NCI-H146 treated with DMSO at 0.1 percent for 48 hours (cell line): ENCODE results near the gene CDKN2B.
"Not testable (repeated sequence)": the region's sequence is repeated elsewhere in the genome, so short reads cannot be mapped to it uniquely, and the experiment has no call there.

ENCODE experiments used
- DNase-seq: peaks from one replicate; lab custom pipeline; 2025; ENCODE audit not compliant: unreplicated experiment; lab: John Stamatoyannopoulos, UW

Gene CDKN2B

GRCh38 chr9:22008717-22009505 lies at the start of gene CDKN2B:
CDKN2B (minus strand) TSS chr9:22009305; CDS start chr9:22008953, 352 bp downstream.
- DNase-seq = peak; percentile 95

GRCh38 chr9:22057972-22058371 lies 48.9 kb upstream of the CDKN2B start:
- DNase-seq = not testable (repeated sequence)

- no peak for DNase-seq
Observed at GRCh38 chr9:22056402-22056801, 47.3 kb upstream of the CDKN2B start.

GRCh38 chr9:22055090-22055489 lies 46.0 kb upstream of the CDKN2B start:
- DNase-seq = no peak

GRCh38 chr9:22054529-22054928 lies 45.4 kb upstream of the CDKN2B start:
- DNase-seq = no peak

- DNase-seq = no peak
Observed at GRCh38 chr9:22054076-22054475, 45.0 kb upstream of the CDKN2B start.

DNA sequence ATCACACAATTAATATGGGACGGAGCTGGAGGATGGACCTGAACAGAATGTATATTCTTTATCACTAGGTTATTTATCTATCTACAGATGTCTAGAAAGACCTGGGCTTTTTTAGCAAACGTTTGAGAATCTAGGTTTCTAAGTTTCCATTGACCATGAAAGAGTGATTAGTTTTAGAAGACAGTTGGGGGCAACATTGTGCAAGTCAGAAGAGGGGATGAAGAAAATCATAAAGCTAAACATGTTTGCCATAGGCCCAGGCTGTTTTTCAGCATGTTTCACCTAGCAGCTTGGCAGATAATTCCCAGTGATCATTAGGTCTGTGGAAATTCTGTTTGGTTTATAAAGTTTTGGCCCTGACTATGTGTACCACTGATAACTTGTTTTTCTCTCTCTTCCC lies 44.1 kb upstream of the CDKN2B start:
- DNase-seq = no peak

DNA sequence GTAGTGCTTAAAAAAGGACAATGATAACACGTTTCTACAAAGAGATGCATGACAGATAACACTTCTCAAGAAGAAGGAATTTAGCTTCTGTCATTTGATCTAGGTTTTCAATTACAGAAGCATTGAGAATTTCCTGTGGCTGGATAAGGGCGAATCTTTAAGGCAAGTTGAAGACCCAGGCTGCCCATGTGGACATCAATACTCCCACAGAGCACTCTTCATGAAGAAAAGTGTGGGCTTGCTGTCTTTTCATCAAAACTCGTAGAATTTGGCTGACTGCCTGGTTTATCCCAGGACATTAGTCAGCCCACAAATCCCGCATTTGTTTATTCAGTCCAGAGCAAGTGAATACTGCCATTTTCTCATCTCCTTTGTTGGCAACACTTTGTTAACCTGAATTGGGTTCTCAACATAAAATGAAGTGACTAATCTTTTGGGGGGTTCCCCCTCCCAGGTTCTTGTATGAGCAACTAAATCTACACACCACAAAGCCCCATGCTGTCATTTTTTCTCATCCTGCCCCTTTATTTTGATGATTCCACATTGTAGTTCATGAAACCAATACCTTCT lies 43.4 kb upstream of the CDKN2B start:
- DNase-seq = no peak

DNA sequence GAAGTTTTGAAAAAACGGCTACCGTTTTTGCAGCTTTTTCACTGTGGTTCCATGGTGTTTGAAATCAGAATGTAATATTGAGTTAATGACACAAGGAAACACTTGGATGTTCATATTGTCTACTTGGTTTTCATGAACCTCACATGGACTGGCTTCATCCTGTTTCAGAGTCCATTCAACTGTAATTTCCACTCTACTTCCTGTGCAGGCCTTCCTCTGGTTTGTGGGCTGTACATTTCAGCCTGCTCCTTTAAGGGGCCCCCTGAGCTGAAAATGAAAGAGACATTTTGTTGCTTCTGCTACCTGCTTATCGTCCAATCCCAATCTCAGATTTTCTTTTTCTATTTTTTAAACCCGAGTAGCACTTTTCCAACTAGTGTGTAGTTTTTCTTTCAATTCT lies 41.8 kb upstream of the CDKN2B start:
- no peak for DNase-seq

DNA sequence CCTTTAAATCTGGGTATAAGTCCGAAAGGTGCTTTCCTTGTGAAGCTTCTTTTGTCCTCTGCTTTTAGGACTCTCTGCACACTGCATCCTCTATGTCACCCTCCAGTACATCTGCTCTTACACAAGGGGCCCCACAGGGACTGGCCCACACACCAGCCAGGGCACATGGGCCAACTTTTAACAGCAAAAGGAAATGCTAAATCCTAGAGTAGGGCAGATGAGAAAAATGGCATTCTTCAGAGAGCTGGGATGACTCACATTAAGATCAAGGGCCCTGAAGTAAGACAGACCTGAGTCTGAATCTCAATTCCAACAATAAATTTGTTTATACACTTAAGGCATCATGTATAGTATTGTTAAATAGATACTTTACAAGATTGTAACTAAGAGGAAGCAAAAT lies 40.3 kb upstream of the CDKN2B start:
- DNase-seq = no peak

DNA sequence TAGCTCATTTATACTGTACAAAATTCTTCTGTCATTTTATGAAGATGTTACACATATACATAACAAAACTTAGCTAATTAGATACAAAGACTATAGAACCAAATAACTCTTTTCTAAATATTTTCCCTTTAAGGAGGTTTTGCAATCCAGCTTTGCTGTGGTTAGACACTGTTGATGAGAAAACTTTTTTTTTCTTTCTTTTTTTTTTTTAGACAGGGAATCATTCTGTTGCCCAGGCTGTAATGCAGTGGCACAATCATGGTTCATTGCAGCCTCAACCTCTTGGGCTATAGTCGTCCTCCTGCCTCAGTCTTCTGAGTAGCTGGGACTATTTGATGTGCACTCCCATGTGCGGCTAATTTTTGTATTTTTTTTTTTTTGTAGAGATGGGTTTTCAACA lies 38.5 kb upstream of the CDKN2B start:
- no peak for DNase-seq

- DNase-seq = no peak
Observed at GRCh38 chr9:22046243-22046885, 37.3 kb upstream of the CDKN2B start.

DNA sequence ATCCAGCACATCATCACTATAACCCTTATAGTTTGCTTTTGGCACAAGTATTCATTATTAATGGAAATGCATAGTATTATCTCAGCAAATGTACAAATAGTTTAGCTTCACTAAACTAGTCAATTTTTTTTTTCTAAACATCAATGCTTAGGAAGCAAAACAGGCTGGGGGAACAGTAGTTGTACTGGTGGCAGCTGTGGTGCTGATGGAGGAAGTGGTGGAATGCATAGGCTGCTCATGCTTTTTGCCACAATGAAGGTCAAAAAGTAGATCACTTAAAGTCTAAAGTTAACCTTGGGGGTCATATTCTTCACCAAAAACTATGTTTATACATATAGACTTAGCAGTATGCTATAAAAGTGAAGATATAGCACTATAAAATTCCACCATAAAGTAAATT lies 36.3 kb upstream of the CDKN2B start:
- no peak for DNase-seq

DNA sequence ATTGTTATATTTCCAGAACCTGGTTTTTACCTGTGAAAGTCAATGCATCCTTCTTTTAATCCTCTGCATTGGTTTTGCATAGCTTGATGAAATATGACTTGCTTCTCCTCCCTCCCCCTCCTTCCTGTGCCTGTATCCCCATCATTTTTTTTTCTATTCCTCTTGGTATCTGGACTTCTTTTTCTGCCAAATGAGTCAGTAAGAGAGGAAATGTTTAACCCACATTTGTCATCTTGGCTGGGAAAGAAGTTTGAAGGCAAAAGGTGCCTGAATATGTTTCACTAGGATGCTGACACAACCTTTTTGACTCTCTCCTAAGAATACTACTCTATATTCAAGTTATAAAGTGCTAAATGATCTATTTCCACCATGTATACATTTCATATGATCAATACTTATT lies 35.5 kb upstream of the CDKN2B start:
- DNase-seq = no peak

DNA sequence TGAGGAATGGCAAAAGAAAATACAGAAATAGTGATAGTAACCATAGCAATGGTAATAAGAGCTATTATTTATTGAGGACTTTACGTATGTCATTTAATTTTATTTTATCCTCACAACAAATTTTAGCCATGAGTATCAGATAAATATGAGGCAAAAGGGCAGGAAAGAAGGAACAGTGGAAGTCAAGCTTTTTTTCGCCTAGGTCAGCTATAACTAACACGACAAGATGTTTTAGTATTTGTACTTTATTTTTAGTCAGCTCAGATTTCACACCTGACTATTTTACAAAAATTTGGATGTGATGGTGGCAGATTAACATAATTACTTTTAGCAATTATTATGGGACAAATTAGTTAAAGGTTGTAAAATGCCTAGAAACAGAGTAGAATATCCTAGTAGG lies 34.8 kb upstream of the CDKN2B start:
- no peak for DNase-seq

DNA sequence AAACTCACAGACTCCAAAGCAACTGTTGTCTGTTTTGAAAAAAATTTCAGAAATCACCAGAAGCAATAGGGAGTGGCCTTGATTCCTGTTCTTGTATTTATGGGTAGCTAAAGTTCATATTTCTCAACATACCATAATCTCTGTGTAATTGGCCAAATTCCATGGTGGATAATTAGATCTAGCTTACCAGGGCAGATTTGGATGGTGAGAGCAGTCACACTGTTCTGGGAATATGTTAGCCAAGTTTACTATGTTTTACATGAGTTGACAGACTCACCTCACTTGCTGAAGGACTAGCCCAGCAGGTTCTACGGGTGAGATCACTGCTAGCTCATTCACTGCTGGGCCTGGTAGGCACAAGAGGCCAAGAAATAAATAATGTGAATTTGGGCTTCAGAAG lies 32.7 kb upstream of the CDKN2B start:
- DNase-seq = no peak

DNA sequence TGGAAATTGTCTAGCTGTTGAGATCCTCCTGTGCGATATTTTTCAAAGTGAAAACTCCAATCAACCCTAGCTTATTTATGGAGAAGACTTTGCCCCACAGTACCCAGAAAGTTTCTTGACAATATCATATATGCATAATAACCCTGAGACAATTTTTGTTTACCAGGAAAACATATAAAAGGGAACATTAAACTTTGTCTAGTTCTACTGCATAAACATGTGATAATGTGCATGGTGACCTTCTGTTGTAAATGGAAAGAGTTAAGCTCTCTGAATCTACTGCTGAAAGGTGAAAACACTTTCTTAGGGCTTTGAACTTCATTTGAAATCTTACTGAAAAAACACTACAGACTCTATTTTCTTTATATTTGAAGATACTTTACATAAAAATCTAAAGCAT lies 32.2 kb upstream of the CDKN2B start:
- DNase-seq = no peak

DNA sequence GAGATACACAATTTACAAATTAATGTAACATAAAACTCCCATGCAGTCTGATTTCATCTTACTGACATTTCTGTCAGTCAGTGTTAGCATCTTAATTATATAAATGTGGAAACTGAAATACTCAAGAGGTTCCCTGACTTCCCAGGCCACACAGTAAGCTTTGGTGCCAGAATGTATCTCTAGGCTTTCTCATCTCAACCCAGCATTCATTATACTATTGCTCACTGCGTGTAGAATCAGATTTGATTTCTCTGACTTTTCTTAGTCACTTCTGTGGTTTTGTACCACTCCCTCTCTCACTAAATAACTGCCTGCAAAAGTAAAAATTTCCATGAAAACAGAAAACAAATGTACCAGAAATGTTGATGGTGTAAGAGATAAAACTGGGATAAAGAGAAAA lies 31.7 kb upstream of the CDKN2B start:
- DNase-seq = no peak

DNA sequence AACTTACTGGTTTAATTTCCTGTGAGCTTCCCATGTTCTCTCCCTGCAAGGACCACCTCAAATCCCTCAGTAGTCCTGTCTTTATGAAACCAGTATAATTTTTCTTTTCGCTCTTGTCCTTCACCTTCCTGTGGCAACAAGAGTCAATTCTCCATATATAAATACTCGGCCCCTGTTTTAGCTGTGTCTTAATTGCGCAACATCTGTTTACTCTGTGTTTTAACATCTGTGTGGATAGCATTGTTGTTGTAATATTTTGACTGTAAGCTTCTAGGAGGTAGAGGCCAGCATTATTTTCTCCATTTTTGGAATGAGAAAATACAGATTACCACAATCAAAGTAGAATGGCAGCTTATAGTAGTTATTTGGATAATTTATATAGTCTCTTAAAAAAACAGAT lies 30.2 kb upstream of the CDKN2B start:
- DNase-seq = no peak

DNA sequence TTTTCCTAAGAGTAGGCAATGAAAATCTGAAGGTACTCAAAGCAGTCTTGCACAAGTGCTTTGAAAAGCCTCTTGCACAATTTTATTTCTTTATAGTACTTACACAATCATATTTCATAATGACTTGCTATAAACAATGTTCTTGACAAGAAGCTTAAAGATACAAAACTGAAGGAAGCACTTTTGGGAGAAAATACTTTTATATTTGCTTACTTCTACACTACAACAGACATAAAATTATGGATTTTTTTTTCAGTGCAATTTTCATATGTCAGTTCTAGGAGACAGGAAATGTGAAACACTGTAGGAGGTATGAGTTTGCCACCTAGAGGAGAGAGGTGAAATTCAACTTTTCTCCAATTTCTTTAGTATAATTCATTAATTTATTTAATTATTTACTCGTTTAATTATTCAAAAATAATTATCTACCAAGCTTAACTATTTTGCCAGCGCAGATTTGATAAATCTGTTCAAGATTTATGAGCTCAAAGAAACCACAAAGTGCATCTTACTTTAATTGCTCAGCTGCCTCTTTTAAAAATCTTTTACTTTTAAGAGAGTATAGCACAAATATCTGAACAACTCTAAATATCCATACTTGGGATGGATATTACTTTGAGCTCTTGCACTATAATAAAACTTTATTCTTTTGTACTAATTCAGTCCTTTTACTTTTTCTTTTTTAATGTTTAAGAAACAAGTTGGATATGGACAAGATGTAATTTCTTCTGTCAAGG lies 29.0 kb upstream of the CDKN2B start:
- peak; percentile 20 for DNase-seq

DNA sequence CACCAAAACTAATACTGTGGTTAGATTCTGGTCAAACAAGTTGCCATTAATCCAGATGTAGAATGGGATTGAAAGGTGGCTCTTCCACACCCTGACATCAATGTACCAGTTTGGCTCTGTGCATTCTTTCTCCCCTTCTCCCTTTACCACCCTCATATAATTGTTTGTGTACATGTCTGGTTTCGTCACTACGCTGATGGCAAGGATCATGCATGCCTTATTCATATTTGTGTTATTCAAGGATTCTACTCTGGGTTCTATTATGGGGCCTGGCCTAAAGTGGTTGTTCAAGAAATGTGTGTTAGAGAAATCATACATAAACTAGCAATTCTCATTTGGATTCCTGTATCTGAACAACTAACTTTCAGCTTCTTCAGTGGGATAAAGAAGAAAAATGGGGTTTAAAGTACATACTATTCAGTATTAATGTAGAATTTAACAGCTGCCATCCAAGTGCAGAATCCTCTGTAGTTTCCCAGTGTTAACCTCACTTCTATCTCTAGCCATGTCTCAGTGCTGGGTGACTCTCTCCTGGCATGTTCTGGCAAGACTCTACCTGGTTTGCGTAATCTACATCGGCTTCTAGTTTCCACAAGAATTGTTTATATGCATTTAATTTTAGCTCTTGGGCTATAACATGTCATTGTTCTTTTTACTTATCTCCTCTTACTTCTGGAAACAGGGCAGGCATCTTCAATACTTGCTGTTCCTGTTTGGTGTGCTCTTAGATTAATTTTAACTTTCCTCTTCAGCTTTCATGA lies 27.9 kb upstream of the CDKN2B start:
- DNase-seq = no peak
